Measurements from ENCODE around the gene SLC30A10.
"Not testable (repeated sequence)": the region's sequence is repeated elsewhere in the genome, so short reads cannot be mapped to it uniquely, and the experiment has no call there.

The SLC30A10 gene

DNA sequence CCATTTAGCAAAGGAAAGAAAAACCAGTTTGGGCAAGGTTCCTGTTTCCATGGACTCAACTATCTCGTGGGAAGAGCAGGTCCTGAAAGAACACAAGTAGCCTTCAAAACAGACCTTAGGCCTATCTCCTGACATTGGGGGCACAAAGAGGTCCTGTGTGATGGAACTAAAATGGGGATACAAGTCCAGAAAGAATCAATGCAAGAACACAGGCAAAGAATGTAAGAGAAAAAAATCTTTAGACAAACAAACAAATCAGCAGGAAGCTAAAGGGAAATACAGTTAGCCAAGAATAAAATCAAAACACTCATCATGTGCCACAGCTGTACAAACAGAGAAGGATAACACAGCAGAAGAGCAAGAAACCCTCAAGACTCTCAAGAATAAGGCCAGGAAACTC is 28.2 kb downstream of the SLC30A10 start:
- H3K9me3 ChIP-seq (ENCODE audit: control insufficient read depth, low read length), result no peaks in the 10 kb centered on the region
- no peak overlapping the region for H3K27ac ChIP-seq (ENCODE audit: insufficient read depth, low read length, poor library complexity, severe bottlenecking)
- H3K36me3 ChIP-seq (ENCODE audit: control insufficient read depth, insufficient read depth, low read length), result no peaks in the 10 kb centered on the region
- no peaks in the 10 kb centered on the region for H3K27me3 ChIP-seq (replicated peaks; ENCODE audit: control insufficient read depth, insufficient read depth, low read length, poor library complexity, severe bottlenecking)
- H3K4me3 ChIP-seq (ENCODE audit: insufficient read depth, low read depth, low read length, poor library complexity, severe bottlenecking), result no peak overlapping the region
- DNase-seq, result no peak
- no peaks in the 10 kb centered on the region for H3K4me1 ChIP-seq (ENCODE audit: control insufficient read depth, insufficient read depth, low read length, poor library complexity, severe bottlenecking)

DNA sequence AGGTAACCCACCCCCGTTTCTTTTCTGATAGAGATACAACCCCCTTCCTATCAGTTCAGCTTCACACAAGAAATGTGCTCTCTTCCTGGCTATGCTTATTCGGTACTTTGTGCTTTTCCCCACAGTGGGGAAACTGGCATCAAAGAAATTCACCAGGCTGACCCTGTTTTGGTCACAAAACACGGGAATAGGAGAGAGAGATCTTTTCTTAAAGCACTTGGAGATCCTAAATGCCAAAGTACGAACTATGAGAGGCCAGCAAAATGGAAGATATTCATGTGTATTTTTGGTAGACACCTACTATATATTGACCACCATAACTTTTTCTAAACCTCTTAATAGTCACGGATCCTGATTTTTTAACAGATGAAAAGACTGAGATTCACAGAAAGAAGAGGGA is 30.0 kb downstream of the SLC30A10 start:
- Histone ChIP-seq H3K4me3 (ENCODE audit: insufficient read depth, low read depth, low read length, poor library complexity, severe bottlenecking) (no peak overlapping the region), H3K4me1 (ENCODE audit: control insufficient read depth, insufficient read depth, low read length, poor library complexity, severe bottlenecking) (no peaks in the 10 kb centered on the region), H3K36me3 (ENCODE audit: control insufficient read depth, insufficient read depth, low read length) (no peaks in the 10 kb centered on the region), H3K27me3 (replicated peaks; ENCODE audit: control insufficient read depth, insufficient read depth, low read length, poor library complexity, severe bottlenecking) (no peaks in the 10 kb centered on the region), H3K9me3 (ENCODE audit: control insufficient read depth, low read length) (no peaks in the 10 kb centered on the region), H3K27ac (ENCODE audit: insufficient read depth, low read length, poor library complexity, severe bottlenecking) (no peak overlapping the region)
- no peak for DNase-seq

DNA sequence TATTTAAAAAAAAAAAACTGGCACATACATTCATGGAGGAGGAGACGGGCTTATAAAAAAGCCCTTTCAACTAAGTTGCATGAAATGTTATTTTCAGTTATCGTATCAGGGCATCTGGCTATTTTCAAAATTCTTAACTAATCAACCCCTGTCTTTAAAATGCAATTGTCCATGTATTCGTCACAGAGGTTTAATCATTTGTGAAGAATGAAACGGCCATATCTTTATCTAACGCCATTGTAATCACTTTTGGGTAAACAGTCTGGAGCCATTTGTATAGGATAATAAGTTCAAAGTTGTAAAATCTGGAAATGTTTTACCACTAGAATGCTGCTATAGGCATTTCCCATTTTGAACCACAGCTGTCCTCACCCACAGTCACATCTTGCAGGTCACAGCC is 30.4 kb downstream of the SLC30A10 start:
- Histone ChIP-seq H3K36me3 (ENCODE audit: control insufficient read depth, insufficient read depth, low read length) (no peaks in the 10 kb centered on the region), H3K4me1 (ENCODE audit: control insufficient read depth, insufficient read depth, low read length, poor library complexity, severe bottlenecking) (no peaks in the 10 kb centered on the region), H3K27me3 (replicated peaks; ENCODE audit: control insufficient read depth, insufficient read depth, low read length, poor library complexity, severe bottlenecking) (no peaks in the 10 kb centered on the region), H3K4me3 (ENCODE audit: insufficient read depth, low read depth, low read length, poor library complexity, severe bottlenecking) (no peak overlapping the region), H3K27ac (ENCODE audit: insufficient read depth, low read length, poor library complexity, severe bottlenecking) (no peak overlapping the region), H3K9me3 (ENCODE audit: control insufficient read depth, low read length) (no peaks in the 10 kb centered on the region)
- no peak for DNase-seq

DNA sequence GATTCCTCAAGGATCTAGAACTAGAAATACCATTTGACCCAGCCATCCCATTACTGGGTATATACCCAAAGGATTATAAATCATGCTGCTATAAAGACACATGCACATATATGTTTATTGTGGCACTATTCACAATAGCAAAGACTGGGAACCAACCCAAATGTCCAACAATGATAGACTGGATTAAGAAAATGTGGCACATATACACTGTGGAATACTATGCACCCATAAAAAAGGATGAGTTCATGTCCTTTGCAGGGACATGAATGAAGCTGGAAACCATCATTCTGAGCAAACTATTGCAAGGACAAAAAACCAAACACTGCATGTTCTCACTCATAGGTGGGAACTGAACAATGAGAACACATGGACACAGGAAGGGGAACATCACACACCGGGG is 36.1 kb downstream of the SLC30A10 start:
- not testable (repeated sequence) for H3K4me1 ChIP-seq (ENCODE audit: control insufficient read depth, insufficient read depth, low read length, poor library complexity, severe bottlenecking); DNase-seq; H3K27ac ChIP-seq (ENCODE audit: insufficient read depth, low read length, poor library complexity, severe bottlenecking); H3K4me3 ChIP-seq (ENCODE audit: insufficient read depth, low read depth, low read length, poor library complexity, severe bottlenecking); H3K9me3 ChIP-seq (ENCODE audit: control insufficient read depth, low read length); H3K27me3 ChIP-seq (replicated peaks; ENCODE audit: control insufficient read depth, insufficient read depth, low read length, poor library complexity, severe bottlenecking); H3K36me3 ChIP-seq (ENCODE audit: control insufficient read depth, insufficient read depth, low read length)

DNA sequence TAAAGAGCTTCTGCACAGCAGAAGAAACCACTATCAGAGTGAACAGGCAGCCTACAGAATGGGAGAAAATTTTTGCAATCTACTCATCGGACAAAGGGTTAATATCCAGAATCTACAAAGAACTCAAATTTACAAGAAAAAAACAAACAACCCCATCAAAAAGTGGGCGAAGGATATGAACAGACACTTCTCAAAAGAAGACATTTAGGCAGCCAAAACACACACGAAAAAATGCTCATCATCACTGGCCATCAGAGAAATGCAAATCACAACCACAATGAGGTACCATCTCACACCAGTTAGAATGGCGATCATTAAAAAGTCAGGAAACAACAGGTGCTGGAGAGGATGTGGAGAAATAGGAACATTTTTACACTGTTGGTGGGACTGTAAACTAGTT is 36.5 kb downstream of the SLC30A10 start:
- H3K4me3 ChIP-seq (ENCODE audit: insufficient read depth, low read depth, low read length, poor library complexity, severe bottlenecking); H3K9me3 ChIP-seq (ENCODE audit: control insufficient read depth, low read length); H3K27ac ChIP-seq (ENCODE audit: insufficient read depth, low read length, poor library complexity, severe bottlenecking); H3K36me3 ChIP-seq (ENCODE audit: control insufficient read depth, insufficient read depth, low read length); H3K27me3 ChIP-seq (replicated peaks; ENCODE audit: control insufficient read depth, insufficient read depth, low read length, poor library complexity, severe bottlenecking); H3K4me1 ChIP-seq (ENCODE audit: control insufficient read depth, insufficient read depth, low read length, poor library complexity, severe bottlenecking); DNase-seq: not testable (repeated sequence)

DNA sequence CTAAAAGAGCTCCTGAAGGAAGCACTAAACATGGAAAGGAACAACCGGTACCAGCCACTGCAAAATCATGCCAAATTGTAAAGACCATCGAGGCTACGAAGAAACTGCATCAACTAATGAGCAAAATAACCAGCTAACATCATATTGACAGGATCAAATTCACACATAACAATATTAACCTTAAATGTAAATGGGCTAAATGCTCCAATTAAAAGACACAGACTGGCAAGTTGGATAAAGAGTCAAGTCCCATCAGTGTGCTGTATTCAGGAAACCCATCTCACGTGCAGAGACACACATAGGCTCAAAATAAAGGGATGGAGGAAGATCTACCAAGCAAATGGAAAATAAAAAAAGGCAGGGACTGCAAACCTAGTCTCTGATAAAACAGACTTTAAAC is 39.7 kb downstream of the SLC30A10 start:
- not testable (repeated sequence) for H3K36me3 ChIP-seq (ENCODE audit: control insufficient read depth, insufficient read depth, low read length); H3K27ac ChIP-seq (ENCODE audit: insufficient read depth, low read length, poor library complexity, severe bottlenecking)

DNA sequence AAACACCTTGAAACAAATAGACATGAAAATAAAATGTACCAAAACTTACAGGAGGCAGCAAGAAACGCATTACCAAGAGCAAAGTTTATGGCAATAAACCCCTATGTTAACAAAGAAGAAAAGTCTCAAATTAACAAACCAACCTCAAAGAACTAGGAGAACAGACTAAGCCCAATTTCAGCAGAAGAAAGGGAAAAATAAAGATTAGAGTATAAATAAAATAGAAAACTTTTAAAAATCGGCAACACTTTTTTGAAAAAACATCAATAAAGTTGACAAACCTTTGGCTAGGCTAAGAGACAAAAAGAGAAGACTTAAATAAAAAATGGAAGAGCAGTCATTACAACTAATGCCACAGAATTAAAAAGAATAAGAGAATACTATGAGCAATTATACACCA is 42.7 kb downstream of the SLC30A10 start:
- no peak overlapping the region for H3K4me3 ChIP-seq (ENCODE audit: insufficient read depth, low read depth, low read length, poor library complexity, severe bottlenecking)
- H3K27me3 ChIP-seq (replicated peaks; ENCODE audit: control insufficient read depth, insufficient read depth, low read length, poor library complexity, severe bottlenecking), result no peaks in the 10 kb centered on the region
- no peaks in the 10 kb centered on the region for H3K9me3 ChIP-seq (ENCODE audit: control insufficient read depth, low read length)
- no peak overlapping the region for H3K27ac ChIP-seq (ENCODE audit: insufficient read depth, low read length, poor library complexity, severe bottlenecking)
- no peak for DNase-seq
- H3K36me3 ChIP-seq (ENCODE audit: control insufficient read depth, insufficient read depth, low read length), result no peaks in the 10 kb centered on the region
- no peaks in the 10 kb centered on the region for H3K4me1 ChIP-seq (ENCODE audit: control insufficient read depth, insufficient read depth, low read length, poor library complexity, severe bottlenecking)

More for the DNA sequence above, 39.7 kb downstream of the SLC30A10 start:
- H3K9me3 ChIP-seq (ENCODE audit: control insufficient read depth, low read length); H3K4me1 ChIP-seq (ENCODE audit: control insufficient read depth, insufficient read depth, low read length, poor library complexity, severe bottlenecking); H3K27me3 ChIP-seq (replicated peaks; ENCODE audit: control insufficient read depth, insufficient read depth, low read length, poor library complexity, severe bottlenecking); H3K4me3 ChIP-seq (ENCODE audit: insufficient read depth, low read depth, low read length, poor library complexity, severe bottlenecking); DNase-seq: not testable (repeated sequence)

DNA sequence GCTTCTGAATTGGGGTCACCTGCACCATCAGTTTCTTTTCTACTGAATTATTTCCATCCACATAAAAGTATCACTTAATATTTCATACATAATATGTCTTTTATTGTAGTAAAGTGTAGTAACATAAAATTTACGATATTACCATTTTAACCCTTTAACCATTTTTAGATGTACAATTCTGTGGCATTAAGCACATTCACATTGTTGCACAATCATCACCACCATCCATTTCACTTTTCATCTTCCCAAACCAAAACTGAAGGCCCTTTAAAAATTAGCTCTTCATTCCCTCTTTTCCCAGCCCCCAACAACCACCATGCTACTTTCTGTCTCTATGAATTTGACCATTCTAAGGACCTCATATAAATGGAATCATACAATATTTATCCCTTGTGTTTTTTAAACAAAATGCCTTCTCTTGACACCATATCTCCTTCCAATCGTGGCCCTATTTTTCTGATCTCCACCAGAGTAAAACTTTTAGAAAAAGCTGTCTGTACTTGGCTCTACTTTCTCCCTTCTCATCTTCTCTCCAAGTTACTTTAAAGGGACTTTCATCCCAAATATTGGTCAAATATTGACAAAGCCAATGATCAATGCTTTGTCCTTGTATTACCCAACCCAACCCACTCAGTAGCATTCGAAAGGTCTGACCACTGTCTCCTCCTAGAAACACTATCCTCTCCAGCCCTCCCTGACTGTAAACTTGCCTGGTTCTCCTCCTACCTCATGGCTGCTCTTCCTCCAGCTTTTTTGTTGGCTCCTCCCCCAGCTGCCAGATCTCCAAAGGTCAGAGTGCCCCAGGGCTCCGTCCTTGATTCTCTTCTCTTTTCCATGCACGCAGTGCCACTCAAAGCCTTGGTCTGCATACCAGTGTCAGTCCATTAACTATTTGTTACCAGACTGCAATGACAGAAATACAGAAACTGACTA is 44.7 kb downstream of the SLC30A10 start:
- DNase-seq, result no peak

DNA sequence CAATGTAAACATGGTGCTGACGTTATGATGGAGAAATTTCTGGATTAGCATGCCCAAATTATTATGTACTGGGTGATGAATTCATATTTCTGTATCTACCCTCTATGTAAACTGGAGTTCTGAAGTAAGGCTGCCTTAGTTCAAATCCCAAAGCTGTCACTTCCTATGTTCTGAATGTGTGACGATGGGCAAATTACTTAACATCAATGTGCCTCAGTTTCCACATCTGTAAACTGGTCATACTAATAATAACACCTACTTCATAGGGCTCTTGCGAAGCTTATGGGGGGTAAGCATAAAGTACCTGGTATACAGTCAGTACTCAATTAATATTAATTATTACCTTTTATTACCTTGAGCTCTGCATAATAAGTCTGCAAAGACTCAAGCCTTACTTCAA is 45.6 kb downstream of the SLC30A10 start:
- H3K9me3 ChIP-seq (ENCODE audit: control insufficient read depth, low read length), result no peaks in the 10 kb centered on the region
- no peaks in the 10 kb centered on the region for H3K36me3 ChIP-seq (ENCODE audit: control insufficient read depth, insufficient read depth, low read length)
- H3K27me3 ChIP-seq (replicated peaks; ENCODE audit: control insufficient read depth, insufficient read depth, low read length, poor library complexity, severe bottlenecking), result no peaks in the 10 kb centered on the region
- no peak overlapping the region for H3K4me3 ChIP-seq (ENCODE audit: insufficient read depth, low read depth, low read length, poor library complexity, severe bottlenecking)
- no peak for DNase-seq
- no peaks in the 10 kb centered on the region for H3K4me1 ChIP-seq (ENCODE audit: control insufficient read depth, insufficient read depth, low read length, poor library complexity, severe bottlenecking)
- no peak overlapping the region for H3K27ac ChIP-seq (ENCODE audit: insufficient read depth, low read length, poor library complexity, severe bottlenecking)

More for the DNA sequence above, 44.7 kb downstream of the SLC30A10 start:
- Histone ChIP-seq H3K27ac (ENCODE audit: insufficient read depth, low read length, poor library complexity, severe bottlenecking) (no peak overlapping the region), H3K36me3 (ENCODE audit: control insufficient read depth, insufficient read depth, low read length) (no peaks in the 10 kb centered on the region), H3K4me1 (ENCODE audit: control insufficient read depth, insufficient read depth, low read length, poor library complexity, severe bottlenecking) (no peaks in the 10 kb centered on the region), H3K27me3 (replicated peaks; ENCODE audit: control insufficient read depth, insufficient read depth, low read length, poor library complexity, severe bottlenecking) (no peaks in the 10 kb centered on the region), H3K9me3 (ENCODE audit: control insufficient read depth, low read length) (no peaks in the 10 kb centered on the region), H3K4me3 (ENCODE audit: insufficient read depth, low read depth, low read length, poor library complexity, severe bottlenecking) (no peak overlapping the region)

DNA sequence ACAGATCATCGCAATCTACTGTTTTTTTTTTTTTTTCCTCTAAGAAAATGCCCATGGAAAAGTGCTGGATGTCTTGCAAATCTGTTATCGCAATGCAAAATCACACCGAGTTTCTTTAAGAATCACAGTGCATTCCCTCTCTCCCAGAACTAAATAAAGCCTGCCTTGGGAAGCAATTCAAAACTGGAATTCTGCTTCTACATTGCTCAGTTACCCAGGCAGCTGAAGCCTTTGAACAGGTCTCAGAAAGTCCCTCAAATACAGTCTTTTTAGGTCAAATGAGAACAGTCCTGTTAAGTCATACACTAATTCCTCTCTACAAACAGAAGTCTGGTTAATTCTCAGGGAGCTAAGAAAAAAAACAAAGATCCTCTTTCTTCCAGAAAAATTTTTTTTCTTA is 46.3 kb downstream of the SLC30A10 start:
- Histone ChIP-seq H3K27ac (ENCODE audit: insufficient read depth, low read length, poor library complexity, severe bottlenecking) (no peak overlapping the region), H3K4me3 (ENCODE audit: insufficient read depth, low read depth, low read length, poor library complexity, severe bottlenecking) (no peak overlapping the region), H3K9me3 (ENCODE audit: control insufficient read depth, low read length) (no peaks in the 10 kb centered on the region), H3K4me1 (ENCODE audit: control insufficient read depth, insufficient read depth, low read length, poor library complexity, severe bottlenecking) (no peaks in the 10 kb centered on the region), H3K27me3 (replicated peaks; ENCODE audit: control insufficient read depth, insufficient read depth, low read length, poor library complexity, severe bottlenecking) (no peaks in the 10 kb centered on the region), H3K36me3 (ENCODE audit: control insufficient read depth, insufficient read depth, low read length) (no peaks in the 10 kb centered on the region)
- DNase-seq, result no peak

Measured in effector memory CD4-positive, alpha-beta T cell (primary cell).